Left lobe of liver (tissue), 2 donors: ENCODE results near the gene HUNK. TPM values are rescaled to one million over a fixed set of nuclear protein-coding genes. Genes with fewer than 3 reads are reported as not detected.
A peak's percentile ranks its signal among the peaks of the same experiment; 100 is the strongest.

Experiments
- ATAC-seq: fragments of 200-7000 bp; cut with Tn5 transposase; one replicate; pipeline ENCODE4 v1.9.1; 2020; ENCODE audit warnings: mild to moderate bottlenecking, moderate library complexity
- DNase-seq: peaks from one replicate; pipeline ENCODE4 v3.0.0-alpha.2; 2020; ENCODE audit warnings: low spot score
- total RNA-seq: library from RNA; stranded (reverse); gene quantifications from one replicate; pipeline ENCODE4 v1.2.1, GENCODE V29; 2021
- donor health status: DM: no; HTN: no; CAD: no; lungs with moderate emphysema.
- donor health status: DM: no; HTN: yes; CAD: no.

Gene HUNK
- total RNA-seq, 1 donor from 2014 or later = 0.55 TPM

DNA sequence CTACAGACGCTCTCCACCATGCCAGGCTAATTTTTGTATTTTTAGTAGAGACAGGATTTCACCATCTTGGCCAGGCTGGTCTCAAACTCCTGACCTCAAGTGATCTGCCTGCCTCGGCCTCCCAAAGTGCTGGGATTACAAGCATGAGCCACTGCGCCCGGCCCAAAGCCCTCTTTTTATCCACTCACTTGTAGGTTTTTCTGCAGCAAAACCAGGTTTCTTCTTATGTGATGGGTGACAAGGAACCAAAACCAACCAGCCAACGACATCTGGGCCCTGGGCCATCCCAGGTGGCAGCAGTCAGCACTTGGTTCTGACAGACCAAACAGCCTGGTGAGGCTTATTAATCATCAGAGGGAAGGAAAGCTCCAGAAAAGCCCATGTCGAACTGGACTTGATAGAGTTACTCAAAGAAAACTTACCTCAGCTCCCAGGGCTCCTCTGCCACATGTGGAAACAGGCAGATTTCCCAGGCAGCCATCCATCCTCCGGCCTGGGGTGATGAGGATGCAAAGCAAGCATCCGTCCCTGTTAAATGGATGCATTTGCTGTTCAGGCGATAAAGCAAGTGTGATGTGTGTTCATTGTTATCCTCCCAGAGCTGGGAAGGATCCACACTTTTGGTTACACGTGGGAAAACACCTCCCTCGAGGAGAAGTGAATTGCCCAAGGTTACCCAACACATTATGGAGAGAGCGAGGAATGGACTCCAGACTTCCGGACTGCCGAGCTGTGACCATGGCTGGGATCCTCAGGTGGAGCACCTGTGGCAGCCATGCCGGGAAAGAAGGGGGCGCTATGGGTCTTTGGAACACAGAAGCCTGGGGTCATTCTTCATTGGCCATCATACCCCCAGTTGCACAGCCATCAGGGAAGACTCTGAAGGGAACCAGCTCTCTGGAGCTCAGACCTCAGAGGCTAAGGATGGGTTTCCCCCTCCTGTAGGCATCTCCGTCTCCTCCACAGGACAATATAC, 118.8 kb downstream of the HUNK start:
- DNase-seq = no peak

DNA sequence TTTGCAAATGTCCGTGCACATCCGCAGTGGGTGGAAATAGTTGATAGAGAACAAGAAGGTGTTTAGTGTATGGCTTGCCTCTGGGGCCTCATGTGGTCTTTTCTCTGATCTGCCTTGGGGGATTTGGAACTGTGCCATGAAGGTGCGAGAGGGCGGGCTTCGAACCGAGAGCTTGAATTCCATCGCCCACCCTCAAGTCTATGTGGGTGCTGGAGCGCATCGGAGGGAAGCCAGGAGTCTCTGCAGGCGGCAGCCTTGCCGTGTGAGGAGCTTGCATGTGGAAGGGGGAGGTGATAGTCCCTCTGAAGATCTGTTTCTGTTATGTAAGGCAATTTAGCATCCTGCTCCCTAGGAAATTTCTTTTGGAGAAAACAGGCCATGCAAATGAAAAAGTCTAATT, 119.6 kb downstream of the HUNK start:
- DNase-seq (no peak), ATAC-seq (no peak)

More for the DNA sequence above, 118.8 kb downstream of the HUNK start:
- no peak for ATAC-seq

DNA sequence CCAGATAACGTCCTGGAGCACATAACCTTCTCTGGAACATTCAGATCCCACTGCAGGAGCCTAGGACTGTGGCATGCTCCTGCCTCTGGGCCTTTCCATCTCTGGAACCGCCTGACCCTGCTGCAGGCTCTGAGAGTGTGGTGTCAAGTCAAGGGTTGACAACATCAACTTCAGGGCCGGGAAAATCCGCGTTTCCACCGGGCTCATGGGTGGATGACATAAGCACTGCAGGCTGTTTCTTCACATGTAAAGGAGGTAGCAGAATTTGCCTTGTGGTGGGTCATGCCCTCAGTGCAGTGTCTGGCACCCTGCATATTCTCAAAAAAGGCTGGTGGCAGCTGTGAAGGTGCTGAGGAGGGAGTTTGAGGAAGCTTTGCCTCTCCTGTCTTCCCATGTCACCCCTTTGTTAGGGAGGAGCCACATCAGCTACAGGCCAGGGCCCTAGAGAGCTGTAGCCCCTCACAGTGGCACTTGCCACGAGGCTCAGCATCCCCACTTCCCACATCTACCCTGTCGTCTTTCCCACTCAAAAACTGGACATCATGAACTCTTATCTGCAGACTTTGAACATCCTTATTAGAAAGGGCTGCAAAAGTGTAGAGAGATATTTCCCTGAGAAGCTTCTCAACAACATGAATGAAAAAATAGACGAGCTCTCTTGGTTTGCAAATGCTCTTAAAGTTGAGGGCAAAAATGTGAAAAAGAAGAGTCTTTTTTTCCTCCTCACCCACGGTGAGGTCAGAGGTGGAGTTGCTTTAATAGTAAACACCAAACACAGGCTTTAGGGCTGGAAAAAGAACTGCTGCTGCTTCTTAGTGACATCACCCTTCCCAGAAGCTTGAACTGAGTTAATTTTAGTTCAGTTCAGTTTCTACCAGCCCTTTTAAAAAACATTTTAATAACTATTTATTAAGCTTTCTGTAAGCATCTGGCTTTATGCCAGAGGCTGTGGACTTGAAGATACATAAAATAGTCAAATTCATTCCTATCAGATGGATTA, 121.3 kb downstream of the HUNK start:
- no peak for ATAC-seq

DNA sequence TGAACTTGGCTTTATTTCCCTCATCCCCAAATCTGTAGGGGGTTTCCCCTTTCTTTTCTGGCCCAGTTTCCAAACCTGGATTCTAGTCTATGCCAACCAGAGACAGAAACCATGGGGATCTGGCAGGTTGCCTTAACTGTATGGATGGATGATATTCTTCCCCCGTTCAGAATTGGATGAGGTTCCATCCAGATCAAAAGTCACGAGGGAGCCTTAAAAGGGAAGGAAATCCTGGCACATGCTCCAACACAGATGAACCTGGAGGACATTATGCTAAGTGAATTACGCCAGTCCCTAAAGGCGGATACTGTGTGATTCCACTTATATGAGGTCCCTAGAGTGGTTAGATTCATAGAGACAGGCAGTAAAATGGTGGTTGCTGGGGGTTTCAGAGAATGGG, 124.4 kb downstream of the HUNK start:
- no peak for DNase-seq
- no peak for ATAC-seq

More for the DNA sequence above, 121.3 kb downstream of the HUNK start:
- no peak for DNase-seq

DNA sequence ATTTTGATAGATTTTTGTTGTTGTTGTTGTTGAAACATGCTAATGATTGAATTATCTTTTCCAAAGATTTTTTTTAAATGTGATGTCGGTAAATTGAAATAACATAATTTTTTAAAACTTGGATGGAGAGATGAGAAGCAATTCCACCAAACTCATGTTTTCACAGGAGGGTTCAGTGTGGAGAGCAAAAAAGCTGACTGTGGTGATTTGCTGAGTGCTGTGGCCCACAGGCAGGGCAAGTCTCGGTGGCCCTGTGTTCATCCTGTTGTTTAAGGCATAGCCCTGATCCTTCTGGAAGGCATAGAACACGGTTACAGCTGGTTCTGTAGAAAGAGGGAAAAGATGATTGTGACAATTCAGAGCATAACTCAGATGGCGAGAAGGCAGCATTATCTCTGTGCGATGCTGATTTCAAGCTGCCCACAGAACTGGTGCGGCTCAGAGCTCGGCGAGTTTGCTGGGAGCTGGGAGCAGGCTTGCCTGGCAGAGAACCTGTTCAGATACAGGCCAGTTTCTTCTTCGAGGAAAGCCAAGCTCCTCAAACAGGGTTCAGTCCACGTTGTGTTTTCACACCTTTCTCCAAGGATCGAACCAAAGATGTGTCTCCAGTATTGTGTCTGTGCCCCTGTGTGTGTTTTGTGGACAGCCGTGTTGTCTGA, 127.1 kb downstream of the HUNK start:
- DNase-seq (no peak), ATAC-seq (no peak)

DNA sequence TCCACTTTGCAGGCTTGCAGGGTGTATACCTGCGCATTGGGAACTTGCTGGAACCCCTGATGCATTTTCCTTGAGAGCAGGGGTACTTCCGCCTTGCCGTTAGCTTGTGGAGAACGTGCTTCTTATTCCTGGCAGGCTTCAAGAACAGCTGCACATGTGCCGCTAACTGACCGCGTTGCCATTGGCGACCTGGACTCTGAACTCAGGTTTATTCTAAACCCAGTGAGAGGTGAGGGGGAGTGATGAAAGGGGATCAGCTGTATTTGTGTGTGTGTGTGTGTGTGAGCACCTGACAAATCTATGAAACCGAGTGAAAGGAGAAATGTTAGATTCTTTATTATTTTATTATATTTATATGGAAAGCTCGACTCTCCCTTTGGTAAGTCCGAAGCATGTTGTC, 128.6 kb downstream of the HUNK start:
- DNase-seq = no peak
- ATAC-seq = peak; percentile 66

DNA sequence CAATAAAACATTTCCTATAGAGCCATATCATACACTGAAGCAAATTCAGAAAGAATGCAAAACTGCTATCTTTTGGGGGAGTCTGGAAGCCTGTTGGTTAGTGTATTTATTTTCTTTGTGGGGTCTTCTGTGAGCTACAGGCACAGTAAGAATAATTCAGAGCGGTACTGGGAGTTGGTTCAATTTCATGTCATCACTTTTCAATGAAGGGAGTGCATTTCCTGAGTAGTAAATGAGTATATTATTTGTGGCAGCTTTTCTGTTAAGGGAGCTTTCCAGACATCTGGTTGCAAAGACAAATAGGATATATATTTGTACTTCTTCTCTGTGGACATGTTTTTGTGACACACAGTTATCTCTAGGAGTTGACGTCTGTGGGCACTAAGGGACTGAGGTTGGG, 130.6 kb downstream of the HUNK start:
- no peak for ATAC-seq
- no peak for DNase-seq

DNA sequence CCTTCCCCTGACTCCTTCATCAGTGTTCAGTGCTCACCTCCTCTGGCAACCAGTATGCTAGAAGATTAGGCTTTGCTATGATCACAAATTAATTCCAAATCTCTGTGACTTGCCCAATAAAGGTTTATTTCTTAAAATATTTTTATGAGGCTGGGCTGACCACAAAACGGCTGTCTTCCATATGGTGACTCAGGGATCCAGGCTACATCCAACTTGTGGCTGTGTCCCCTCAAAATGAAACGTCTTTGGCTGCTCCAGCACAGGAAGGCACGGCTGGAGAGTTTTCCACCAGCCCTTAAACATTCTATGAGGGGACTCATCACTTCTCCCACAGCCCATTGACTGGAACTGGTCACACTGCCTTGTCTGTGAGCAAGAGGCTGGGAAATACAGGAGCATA, 131.5 kb downstream of the HUNK start:
- ATAC-seq (no peak), DNase-seq (no peak)

DNA sequence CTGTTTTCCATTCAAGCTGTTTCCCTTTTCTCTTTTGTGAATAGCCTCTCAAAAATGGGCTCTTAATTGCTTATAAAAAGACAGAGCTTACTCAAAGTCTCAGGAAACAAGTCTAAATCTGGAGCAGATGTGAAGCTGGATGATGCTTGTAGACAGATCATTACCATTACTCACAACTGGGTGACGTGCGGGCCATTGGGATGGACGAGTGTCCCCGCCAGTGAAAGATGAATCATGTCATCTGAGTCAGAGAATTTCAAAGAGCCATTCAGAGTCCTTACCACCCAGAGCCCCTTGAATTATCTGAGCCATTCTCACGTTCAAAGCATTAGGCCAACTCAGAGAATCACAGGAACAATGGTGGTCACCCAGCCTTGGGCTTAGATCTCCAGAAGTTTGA, 134.6 kb downstream of the HUNK start:
- DNase-seq (no peak), ATAC-seq (no peak)

DNA sequence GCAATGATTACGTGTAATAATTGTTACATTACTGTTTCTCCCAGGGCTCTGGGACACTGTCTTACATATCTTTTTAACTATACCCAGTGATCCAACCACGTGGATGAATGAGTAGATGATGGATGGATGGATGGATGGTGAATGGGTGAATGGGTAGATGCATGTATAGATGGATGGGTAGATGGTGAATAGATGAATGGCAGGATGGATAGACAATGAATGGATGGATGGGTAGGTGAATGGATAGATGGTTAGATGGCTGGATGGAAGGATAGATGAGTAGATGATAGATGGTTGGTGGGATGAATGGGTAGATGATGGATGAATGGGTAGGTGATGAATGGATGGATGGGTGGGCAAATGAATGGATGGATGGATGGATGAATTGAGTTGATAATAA, 135.9 kb downstream of the HUNK start:
- DNase-seq = no peak
- no peak for ATAC-seq

DNA sequence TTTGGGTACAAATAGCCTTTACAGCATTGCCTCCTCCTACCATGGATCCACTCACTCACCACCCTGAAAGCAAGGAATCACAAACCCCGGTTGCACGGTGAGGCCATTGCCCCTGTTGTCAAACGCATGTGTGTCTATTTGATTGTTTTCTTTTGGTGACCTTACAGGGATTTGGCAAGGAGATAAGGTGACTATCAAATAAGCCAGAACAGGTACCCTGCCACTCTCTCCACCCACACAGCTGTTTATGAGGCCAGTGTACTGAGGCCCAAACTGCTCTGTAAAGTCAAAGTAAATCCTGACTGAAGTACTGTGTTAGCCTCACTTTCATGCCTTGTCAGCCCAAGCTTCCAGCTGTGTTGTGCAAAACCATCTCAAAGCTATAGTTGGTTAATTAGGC, 136.4 kb downstream of the HUNK start:
- ATAC-seq (peak; percentile 53), DNase-seq (no peak)

DNA sequence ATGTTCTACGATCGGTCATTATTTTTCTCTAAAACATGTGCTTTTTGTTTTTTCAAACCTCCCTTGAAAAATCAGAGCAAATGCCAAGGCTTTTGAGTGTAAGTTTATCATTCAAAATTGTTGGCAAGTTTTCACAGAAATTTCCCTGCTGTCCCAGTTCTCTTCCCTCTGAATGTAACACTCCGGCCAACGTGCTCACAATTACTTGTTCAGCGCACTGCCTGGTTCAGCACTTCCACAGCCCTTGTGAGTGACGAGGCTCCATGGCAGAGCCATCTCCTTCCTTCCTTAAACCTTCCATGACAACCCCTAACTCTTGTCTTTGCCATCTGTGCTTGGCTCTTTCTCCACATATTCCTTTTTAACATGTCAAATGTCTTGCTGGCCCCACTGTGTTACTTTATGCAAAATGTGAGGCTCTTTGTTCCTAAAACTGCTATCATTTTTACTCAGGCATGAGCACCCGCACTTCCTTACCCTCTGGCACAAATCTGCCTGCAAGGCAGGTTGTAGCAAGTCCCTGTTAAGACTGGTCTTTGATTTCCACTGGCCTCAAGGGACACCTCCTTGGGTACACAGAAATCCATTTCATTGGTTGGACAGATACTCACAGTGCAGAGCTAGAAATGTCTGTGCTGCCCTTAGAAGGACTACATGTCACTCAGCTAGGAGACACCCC, 142.8 kb downstream of the HUNK start:
- ATAC-seq = no peak
- no peak for DNase-seq

DNA sequence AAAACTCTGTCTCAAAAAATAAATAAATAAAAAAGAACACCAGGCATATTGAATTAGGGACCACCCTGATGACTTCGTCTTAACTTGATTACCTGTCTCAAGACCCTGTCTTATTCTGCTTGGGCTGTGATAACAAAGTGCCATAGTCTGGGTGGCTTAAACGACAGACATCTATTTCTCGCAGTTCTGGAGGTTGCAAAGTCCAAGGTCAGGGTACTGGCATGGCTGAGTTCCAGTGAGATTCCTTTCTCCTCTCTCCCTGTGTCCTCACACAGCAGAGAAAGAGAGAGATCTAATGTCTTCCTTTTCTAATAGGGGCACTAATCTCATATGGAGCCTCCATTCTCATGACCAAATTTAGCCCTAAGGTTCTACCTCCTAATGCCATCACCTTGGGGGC, 145.6 kb downstream of the HUNK start:
- no peak for ATAC-seq
- DNase-seq = no peak

DNA sequence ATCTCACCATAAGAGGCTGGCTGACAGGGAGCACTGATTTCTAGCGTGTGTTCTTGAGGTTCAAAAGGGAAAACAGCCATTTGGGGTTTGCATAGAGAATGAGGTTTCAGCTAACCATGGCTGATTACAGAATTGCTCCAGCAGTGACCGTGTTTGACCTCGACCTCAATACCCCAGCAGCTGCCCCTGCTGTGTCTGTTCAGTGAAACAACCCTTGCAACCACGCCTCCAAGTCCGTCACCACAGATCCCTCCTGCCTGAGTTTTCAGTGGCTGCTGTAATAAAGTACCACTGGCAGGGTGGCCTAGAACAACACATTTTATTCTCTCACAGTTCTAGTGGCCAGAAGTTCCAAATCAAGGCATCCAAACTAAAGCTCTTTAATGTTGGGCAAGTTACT, 147.7 kb downstream of the HUNK start:
- ATAC-seq (no peak), DNase-seq (no peak)

DNA sequence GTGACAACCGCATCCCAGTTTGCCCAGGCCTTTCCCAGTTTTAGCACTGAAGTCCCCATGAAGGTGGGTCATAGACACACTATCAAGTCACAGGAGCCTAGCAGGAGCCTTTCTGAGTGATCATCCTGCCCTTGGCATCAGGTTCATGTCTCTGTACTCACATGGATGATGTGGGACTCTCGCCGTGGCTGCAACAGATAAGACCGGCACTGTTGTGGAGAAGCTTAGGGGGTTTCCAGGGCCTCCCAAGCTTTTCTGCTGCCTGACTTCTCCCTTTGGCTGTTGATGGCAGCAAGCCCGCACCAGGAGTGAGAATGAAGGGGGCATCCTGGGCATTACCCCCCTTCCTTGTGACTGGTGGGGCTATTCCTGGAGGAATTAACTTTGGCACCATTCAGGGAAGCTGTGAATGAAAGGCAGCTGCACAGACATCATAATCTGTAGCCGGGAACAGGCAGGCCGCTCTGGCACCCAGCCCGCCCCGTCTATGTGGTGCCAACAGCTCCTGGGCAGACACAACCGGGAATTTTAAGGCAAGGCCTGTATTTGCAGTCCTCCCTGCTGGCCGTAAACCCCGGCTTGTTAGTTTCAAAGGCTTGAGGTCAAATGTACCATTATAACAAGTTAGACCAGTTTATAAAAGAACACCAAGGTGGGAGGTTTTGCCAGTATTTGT, 148.6 kb downstream of the HUNK start:
- ATAC-seq (peak; percentile 67), DNase-seq (peak; percentile 59)

DNA sequence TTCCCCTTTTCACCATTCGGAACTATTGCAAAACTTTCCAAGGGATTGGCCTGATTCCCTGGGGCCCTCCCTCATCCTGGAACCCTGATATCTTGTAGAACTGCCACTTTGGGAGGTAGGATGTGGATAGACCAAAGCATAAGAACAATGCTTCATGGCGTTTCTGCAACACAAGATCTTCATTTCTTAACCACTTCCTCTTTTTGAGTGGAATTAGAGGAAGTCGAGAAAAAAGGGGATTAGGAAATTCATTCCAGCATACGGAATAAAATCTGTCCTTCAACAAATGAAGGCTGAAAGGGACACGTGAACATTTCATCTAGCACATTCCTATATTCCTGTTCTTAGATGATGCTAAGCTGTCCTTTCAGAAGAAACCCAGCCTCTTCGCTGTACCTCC, 149.3 kb downstream of the HUNK start:
- ATAC-seq (no peak), DNase-seq (no peak)

DNA sequence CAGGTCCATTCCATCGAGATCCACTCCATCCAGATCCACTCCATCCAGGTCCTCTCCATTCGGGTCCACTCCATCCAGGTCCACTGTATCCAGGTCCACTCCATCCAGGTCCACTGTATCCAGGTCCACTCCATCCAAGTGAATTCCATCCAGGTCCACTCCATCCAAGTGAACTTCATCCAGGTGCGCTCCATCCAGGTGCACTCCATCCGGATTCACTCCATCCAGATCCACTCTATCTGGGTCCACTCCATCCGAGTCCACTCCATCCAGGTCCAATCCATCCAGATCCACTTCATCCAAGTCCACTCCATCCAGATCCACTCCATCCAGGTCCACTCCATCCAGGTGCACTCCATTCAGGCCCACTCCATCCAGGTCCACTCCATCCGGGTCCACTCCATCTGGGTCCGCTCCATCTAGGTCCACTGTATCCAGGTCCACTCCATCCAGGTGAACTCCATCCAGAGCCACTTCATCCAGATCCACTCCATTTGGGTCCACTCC, 157.4 kb downstream of the HUNK start:
- DNase-seq (no peak), ATAC-seq (no peak)

DNA sequence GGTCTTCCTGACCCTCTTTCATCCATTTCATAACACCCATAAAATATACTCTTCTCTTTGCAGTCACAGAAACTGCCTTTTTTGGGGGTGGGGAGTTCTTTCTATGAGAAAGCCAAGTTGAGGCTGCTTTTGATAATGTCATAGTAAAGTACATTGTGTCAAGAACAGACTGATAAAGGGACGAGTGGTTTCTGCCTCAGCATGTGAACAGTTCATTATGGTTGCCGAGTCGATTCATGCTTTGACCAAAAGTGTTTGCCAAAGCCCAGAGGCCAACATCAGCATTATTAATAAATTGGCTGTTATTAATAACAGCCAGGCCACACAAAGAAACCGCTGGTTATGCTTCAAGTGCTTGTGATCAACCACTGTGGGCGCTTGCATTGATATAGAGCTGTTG, 162.0 kb downstream of the HUNK start:
- DNase-seq = no peak
- no peak for ATAC-seq

DNA sequence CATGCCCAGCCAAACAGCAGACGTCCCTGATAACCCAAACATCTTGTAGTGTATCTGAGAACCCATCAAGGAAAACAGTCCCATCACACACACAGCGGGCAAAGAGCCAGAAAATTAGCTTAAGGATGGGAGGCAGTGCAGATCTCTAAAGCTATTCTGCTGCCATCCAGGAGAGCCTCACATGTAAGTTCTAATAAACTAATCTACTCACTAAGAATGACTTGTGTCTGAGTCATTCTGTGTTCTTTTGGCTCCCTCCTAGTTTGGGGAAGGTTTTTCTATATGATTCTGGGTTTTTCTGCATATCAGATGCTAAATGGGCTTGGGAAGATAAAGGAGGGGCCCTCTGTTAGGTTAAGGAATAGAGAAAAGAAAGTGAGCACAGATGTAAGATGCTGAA, 162.8 kb downstream of the HUNK start:
- no peak for DNase-seq
- ATAC-seq = no peak

DNA sequence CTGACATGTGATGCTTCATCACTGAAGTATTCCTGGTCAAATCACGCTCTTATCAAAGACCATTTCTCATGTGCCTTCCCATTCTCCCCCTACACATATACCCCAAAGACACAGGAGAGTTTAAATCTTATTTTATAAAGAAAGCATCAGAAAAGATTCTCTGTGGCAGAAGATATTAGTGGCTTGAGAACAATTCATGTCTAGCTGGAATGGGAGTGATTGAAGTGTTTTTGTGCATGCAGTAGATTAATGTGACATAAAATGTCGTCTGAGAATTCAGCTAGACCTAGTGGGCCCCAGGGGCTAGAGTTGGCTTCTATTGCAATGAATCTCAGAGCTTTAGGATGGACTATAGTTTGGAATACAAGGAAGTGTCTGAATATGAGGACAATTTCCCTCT, 163.9 kb downstream of the HUNK start:
- ATAC-seq = no peak
- no peak for DNase-seq
